Activated T-helper 2 cell treated with anti-CD3 and anti-CD28 coated beads, Interferon-gamma antibody, Interleukin-2, Interleukin-4, amounts not matched to agents 10 μg/mL and 5 μg/mL and 100 μg/mL, durations not matched to agents 14 hours and 24 hours and 36 hours (primary cell): ENCODE data around the gene ST3GAL5. TPM values are rescaled to one million over a fixed set of nuclear protein-coding genes. Genes with fewer than 3 reads are reported as not detected.

Experiments
- DNase-seq: peaks from one replicate; pipeline ENCODE4 v3.0.0; 2021; ENCODE audit warnings: low spot score
- H3K27ac Mint-ChIP-seq: one replicate; pipeline ENCODE4 v1.8.0; 2021; ENCODE audit warnings: mixed read lengths
- H3K27me3 Mint-ChIP-seq: one replicate; pipeline ENCODE4 v1.8.0; 2021; ENCODE audit warnings: low read depth, mixed read lengths
- H3K36me3 Mint-ChIP-seq: one replicate; pipeline ENCODE4 v1.8.0; 2021; ENCODE audit warnings: low read depth, mixed read lengths
- H3K4me1 Mint-ChIP-seq: one replicate; pipeline ENCODE4 v1.8.0; 2021; ENCODE audit warnings: low read depth, mixed read lengths
- H3K4me3 Mint-ChIP-seq: one replicate; pipeline ENCODE4 v1.8.0; 2021; ENCODE audit warnings: low read depth, mild to moderate bottlenecking, moderate library complexity, mixed read lengths
- H3K9me3 Mint-ChIP-seq: one replicate; pipeline ENCODE4 v1.8.0; 2021; ENCODE audit warnings: mixed read lengths
- intact Hi-C: fragments of 100-400 bp; cut with micrococcal nuclease; formaldehyde crosslinking; loops from one replicate; pipeline ENCODE4 v1.15.1; 2023
- total RNA-seq: library from RNA; stranded (reverse); gene quantifications from 2 replicates; pipeline ENCODE4 v1.2.3, GENCODE V29; 2022

Gene ST3GAL5
- total RNA-seq, 1 donor from 2014 or later: 13.8 TPM

DNA sequence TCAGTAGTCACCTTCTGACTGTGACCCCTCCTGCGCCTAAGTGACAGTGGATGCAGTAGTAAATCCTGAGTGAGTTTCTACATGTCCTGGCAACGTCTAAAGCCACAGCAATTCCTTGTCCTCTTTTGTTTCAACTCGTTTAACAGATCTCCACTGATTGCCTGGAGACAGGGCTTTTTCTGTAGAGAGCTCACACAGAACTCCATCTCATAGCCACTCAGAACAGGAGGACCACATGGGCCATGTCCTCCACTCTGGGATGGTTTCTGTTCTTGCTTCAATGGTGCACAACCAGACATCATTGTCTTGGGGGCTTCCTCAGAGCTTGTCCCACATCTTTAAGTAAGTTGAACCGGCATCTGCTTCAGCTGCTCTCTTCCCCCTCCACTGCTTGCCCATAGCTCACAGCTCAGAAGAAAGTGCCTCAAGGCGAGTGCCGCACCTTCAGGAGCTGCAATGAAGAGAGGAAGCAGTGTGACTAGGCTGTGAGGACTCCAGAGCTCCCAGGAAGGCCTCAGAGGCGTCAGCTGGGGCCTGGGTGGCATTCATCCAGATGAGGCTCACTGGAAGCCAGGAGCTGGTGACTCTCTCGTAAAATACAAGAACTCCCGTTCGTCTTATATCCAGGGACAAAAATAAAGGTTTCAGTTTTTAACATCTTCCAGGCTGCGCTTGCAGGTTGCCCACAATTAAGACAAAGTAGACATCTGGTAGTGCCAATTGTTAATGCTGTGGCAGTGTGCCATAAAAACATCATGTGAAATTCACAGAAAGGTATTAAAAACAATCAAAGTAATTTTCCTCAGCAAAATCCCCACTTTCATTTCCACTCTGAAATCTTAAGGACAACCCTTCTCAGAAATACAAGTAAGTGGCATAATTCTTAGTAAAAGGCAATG, 37.3 kb downstream of the ST3GAL5 start:
- intact Hi-C loops: loop anchor here (2.0 to 10.0 kb wide), 3 partner anchors 37 to 591 kb away; partner anchors contain the start of genes KDM3A and ST3GAL5
- no peak for DNase-seq
- peak overlapping the region; percentile 99 for H3K27ac Mint-ChIP-seq
- H3K9me3 Mint-ChIP-seq: peaks cover 10% of the 10 kb centered on the region
- peak overlapping the region; percentile 75 for H3K4me3 Mint-ChIP-seq
- peaks cover 61% of the 10 kb centered on the region for H3K4me1 Mint-ChIP-seq
- no peaks in the 10 kb centered on the region for H3K27me3 Mint-ChIP-seq
- peaks cover 64% of the 10 kb centered on the region for H3K36me3 Mint-ChIP-seq

DNA sequence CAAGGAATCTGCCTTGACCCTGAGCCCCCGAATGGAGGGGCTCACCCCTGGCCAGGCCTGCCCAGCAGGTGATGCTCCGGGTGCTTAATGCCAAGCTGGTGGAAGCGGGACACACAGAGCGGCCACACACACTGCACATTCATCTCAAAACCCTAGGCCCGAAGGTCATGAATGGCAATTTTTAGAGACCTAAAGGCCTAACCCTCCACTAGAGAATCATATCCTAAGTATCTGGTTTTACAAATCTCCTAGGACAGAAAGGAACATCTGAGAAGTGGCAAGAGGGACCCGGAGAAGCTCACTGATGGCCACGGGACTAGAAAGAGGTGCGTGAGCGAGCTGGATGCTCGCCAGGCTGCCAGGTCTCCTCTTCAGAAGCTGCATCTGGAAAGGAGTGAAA, 38.3 kb downstream of the ST3GAL5 start:
- H3K27me3 Mint-ChIP-seq: no peaks in the 10 kb centered on the region
- peaks cover 8% of the 10 kb centered on the region for H3K9me3 Mint-ChIP-seq
- no peak overlapping the region for H3K4me3 Mint-ChIP-seq
- no peak overlapping the region for H3K27ac Mint-ChIP-seq
- intact Hi-C loops: loop anchor here (5.0 to 10.0 kb wide), 2 partner anchors 144 to 592 kb away; partner anchors contain the start of gene KDM3A
- H3K4me1 Mint-ChIP-seq: peaks cover 53% of the 10 kb centered on the region
- no peak for DNase-seq
- H3K36me3 Mint-ChIP-seq: peaks cover 64% of the 10 kb centered on the region

DNA sequence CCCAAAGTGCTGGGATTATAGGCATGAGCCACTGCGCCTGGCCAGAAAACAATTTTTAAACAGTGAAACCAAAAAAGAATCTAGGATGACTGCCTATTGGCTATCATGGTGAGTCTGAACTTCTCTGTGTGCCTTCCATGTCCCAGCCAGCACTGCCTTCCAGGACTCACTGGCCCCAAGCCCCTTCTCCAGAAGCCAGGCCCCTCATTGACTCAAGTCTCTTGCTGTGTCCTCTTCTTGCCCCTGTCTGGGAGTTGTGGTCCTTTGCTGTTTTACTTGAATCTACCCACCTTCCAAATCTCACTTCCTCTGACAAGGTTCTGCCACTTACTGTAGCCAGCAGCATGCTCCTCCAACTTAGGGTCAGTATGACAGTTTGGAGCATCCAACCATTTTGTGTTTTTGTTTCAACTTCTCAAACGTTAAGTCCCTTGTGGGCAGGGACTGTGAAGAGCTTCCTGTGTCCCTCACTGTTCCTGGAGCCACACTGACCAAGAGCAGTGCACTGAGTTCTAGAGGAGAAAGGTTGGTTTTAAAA, 41.7 kb downstream of the ST3GAL5 start:
- intact Hi-C loops: no loop called here
- Mint-ChIP-seq H3K27me3 (no peaks in the 10 kb centered on the region), H3K36me3 (peaks cover 81% of the 10 kb centered on the region), H3K27ac (no peak overlapping the region), H3K4me1 (peaks cover 19% of the 10 kb centered on the region), H3K4me3 (no peak overlapping the region), H3K9me3 (peaks cover 8% of the 10 kb centered on the region)
- DNase-seq: no peak

DNA sequence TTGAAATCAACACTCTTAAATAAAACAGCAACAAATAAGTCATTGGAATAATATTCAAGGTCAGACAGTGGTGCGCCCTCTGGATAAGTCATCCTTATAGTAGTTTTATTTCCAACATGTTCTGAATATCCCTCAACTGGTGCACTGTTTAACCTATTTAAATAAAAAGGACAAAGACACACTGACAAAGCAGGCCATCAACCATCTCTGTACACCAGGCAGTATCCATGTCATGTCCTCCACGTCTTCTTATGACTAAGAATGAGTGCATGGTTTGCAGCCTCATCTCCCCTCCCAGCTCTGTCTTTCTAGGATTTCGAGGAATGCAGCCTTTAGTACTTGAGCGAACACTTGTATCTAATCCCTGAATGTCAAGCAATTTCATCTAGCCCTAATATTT, 42.4 kb downstream of the ST3GAL5 start:
- Mint-ChIP-seq H3K27ac (no peak overlapping the region), H3K36me3 (peaks cover 81% of the 10 kb centered on the region), H3K4me3 (no peak overlapping the region), H3K9me3 (peaks cover 8% of the 10 kb centered on the region), H3K4me1 (peaks cover 12% of the 10 kb centered on the region), H3K27me3 (no peaks in the 10 kb centered on the region)
- intact Hi-C loops: no loop called here
- DNase-seq: no peak

DNA sequence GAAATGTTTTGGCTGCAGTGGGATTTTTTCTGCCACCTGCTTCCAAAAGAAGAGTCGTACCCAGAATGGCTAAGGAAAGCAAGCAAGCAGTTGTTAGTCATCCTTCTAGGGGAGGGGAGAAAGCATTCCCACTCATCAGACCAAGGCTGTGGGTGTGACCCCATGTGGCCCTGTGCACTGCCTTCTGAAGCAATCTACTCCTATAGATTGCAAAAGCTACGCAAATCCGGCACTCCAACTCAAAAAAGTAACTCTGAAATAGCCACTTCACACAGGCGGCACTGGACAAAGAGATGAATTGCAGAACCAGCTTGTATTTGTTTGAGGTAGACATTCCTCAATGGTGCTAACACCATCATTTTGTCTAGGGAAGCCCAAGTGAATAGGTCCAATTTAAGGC, 44.3 kb downstream of the ST3GAL5 start:
- Mint-ChIP-seq H3K27ac (no peak overlapping the region), H3K9me3 (peaks cover 8% of the 10 kb centered on the region), H3K27me3 (no peaks in the 10 kb centered on the region), H3K4me1 (peaks cover 4% of the 10 kb centered on the region), H3K36me3 (peaks cover 80% of the 10 kb centered on the region), H3K4me3 (no peak overlapping the region)
- intact Hi-C loops: no loop called here
- no peak for DNase-seq

DNA sequence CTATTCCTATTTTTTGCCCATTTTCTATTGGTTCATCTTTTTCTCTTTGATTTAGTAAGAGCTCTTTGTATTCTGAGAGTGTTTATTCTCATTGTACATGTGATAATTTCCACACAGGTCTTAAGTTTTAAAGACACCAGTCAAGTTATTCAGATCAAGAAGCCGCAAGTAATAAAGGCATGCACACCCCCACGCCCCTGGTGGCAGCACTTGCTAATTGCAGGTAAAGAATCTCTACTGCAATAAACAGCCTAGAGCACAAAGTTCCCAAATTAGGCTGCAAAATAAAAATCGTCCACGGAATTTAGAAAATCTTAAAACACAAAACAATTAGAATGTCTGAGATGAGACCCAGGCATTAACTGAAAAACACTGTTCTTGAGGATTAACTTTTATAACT, 45.2 kb downstream of the ST3GAL5 start:
- intact Hi-C loops: no loop called here
- Mint-ChIP-seq H3K9me3 (peaks cover 8% of the 10 kb centered on the region), H3K27me3 (no peaks in the 10 kb centered on the region), H3K4me3 (no peak overlapping the region), H3K36me3 (peaks cover 87% of the 10 kb centered on the region), H3K27ac (no peak overlapping the region), H3K4me1 (peaks cover 4% of the 10 kb centered on the region)
- no peak for DNase-seq

DNA sequence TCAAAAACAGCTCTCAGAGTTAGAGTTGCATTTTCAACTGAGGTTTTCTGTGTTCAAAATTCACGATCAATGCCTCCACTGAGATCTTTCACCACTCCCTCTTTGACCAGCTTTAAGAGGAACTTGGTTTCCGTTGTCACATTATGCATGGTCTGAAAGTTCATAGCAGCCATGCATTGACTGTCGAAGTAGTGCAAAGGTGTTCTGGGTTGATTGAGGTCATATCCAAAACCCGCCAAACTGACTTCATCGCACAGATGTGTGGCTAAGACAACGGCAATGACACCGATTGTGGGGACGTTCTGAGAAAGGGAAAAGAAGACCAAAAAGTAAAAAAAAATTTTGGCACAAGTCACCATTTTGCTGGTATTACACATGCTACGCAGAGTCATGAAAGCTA, 48.7 kb downstream of the ST3GAL5 start:
- no peak for DNase-seq
- Mint-ChIP-seq H3K4me1 (peaks cover 2% of the 10 kb centered on the region), H3K9me3 (peaks cover 19% of the 10 kb centered on the region), H3K36me3 (peaks cover 78% of the 10 kb centered on the region), H3K4me3 (no peak overlapping the region), H3K27me3 (peaks cover 10% of the 10 kb centered on the region), H3K27ac (no peak overlapping the region)
- intact Hi-C loops: no loop called here

DNA sequence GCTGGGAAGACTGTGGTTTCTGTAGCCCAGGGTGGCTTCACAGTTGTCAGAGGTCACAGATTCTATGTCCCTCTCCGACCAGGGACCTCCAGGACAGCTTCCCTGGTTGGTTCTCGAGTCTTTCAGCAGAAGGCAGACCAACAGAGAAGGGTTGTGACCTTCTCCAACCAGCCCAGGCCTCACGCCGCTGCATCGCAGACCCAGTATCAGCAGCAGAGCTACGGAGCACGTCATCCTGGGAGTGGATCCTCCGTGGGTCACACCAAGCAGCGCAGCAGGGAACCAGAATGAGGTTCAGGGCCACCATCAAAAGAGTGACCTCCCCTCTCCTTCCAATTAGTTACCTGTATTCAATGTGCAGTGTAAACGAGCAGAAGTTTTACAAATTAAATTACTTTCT, 49.3 kb downstream of the ST3GAL5 start:
- H3K9me3 Mint-ChIP-seq: peaks cover 23% of the 10 kb centered on the region
- H3K36me3 Mint-ChIP-seq: peaks cover 76% of the 10 kb centered on the region
- no peak overlapping the region for H3K4me3 Mint-ChIP-seq
- H3K27ac Mint-ChIP-seq: no peak overlapping the region
- peaks cover 14% of the 10 kb centered on the region for H3K27me3 Mint-ChIP-seq
- DNase-seq: no peak
- intact Hi-C loops: no loop called here
- H3K4me1 Mint-ChIP-seq: peaks cover 2% of the 10 kb centered on the region

DNA sequence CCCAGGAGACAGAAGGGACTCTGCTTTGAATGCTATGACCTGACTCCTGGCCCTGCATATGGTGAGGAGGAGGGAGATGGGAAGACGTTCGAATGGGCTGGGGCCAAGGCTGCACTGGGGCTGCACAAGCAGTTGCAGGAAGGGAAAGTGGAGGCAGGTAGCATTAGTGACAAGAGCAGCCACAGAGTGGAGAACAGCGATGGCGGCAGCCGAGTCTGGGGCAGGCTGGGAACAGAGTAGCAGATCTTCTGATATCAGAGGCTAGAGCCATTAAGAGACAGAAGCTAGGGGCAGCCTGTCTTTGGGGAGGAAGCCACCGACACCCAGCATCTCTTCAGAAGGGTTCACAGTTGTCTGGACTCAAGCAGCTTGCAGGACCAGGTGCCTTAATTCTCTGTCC, 50.1 kb downstream of the ST3GAL5 start:
- Mint-ChIP-seq H3K27me3 (peaks cover 18% of the 10 kb centered on the region), H3K27ac (no peak overlapping the region), H3K9me3 (peaks cover 22% of the 10 kb centered on the region), H3K4me3 (no peak overlapping the region), H3K4me1 (peaks cover 4% of the 10 kb centered on the region), H3K36me3 (peaks cover 70% of the 10 kb centered on the region)
- intact Hi-C loops: no loop called here
- DNase-seq: no peak

DNA sequence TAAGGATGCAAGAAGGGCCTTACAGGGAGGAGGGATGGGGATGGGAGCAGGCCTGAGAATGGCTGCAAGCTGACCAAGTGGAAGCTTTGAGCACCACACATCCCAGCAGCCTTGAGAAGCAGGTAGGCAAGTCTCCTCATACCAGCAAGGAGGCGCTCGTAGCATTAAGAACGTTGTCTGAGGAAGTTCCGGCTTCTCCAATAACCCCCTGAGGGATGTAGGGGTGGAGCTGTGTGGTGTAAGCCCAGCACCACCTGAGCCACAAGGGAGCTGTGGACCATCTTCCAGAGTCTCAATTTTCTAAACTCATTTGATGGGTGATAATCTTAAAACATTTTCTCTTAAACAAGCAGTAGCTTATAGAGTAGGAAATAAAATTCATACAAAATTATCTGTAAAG, 50.6 kb downstream of the ST3GAL5 start:
- H3K9me3 Mint-ChIP-seq: peaks cover 18% of the 10 kb centered on the region
- no peak overlapping the region for H3K27ac Mint-ChIP-seq
- intact Hi-C loops: no loop called here

DNA sequence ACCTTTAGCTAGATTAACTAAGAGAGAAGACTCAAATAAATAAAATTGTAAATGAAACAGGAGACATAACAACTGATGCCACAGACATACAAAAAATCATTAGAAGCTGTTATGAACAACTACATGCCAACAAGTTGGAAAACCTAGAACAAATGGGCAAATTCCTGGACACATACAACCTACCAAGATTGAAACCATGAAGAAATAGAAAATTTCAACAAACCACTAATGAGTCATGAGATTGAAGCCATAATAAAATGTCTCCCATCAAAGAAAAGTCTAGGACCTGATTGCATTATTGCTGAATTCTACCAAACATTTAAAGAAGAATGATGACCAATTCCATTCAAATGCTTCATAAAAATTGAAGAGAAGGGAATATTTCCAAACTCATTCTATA, 54.3 kb downstream of the ST3GAL5 start:
- Mint-ChIP-seq H3K36me3 (peaks cover 42% of the 10 kb centered on the region), H3K27me3 (peaks cover 20% of the 10 kb centered on the region), H3K4me1 (peaks cover 27% of the 10 kb centered on the region), H3K9me3 (peaks cover 16% of the 10 kb centered on the region), H3K4me3 (no peak overlapping the region), H3K27ac (no peak overlapping the region)
- DNase-seq: no peak
- intact Hi-C loops: loop anchor here (5.0 kb wide), 1 partner anchor 33 kb away; no protein-coding TSS in a partner anchor

More for the DNA sequence above, 50.6 kb downstream of the ST3GAL5 start:
- Mint-ChIP-seq H3K4me1 (peaks cover 9% of the 10 kb centered on the region), H3K36me3 (peaks cover 69% of the 10 kb centered on the region), H3K4me3 (no peak overlapping the region), H3K27me3 (peaks cover 20% of the 10 kb centered on the region)
- DNase-seq: no peak

DNA sequence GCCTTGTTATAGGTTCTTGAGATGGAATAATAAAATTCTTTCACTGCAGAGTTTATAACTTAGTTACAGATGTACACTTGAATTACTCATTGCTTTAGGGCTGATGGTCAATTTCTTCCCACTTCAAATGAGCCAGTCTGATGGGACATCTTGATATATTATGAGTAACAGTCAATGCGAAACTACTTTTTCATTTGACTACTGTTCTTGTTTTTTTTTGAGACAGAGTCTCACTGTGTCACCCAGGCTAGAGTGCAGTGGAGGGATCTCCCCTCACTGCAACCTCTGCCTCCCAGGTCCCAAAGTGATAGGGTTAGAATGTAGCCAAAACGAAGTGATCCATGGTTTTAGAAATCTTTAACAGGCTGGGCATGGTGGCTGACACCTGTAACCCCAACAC, 57.1 kb downstream of the ST3GAL5 start:
- Mint-ChIP-seq H3K4me3 (no peak overlapping the region), H3K27me3 (peaks cover 26% of the 10 kb centered on the region), H3K4me1 (peaks cover 40% of the 10 kb centered on the region), H3K27ac (no peak overlapping the region), H3K9me3 (peaks cover 16% of the 10 kb centered on the region), H3K36me3 (peaks cover 24% of the 10 kb centered on the region)
- intact Hi-C loops: loop anchor here (1.0 to 5.0 kb wide), 3 partner anchors 22 to 57 kb away; partner anchors contain the start of gene ST3GAL5
- no peak for DNase-seq

DNA sequence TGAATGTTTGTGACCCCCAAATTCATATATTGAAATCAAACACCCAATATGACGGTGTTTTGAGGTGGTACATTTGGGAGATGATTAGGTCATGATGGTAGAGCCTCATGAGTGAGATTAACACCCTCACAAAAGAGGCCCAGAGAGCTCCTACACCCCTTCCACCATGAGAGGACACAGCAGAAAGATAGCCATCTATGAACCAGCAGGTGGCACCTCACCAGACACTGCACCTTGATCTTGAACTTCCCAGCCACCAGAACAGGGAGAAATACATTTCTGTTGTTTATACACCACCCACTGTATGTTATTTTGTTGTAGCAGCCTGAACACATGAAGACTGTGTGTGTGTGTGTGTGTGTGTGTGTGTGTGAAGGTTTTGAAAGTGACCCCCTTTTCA, 58.1 kb downstream of the ST3GAL5 start:
- Mint-ChIP-seq H3K9me3 (peaks cover 9% of the 10 kb centered on the region), H3K27me3 (peaks cover 22% of the 10 kb centered on the region), H3K4me3 (no peak overlapping the region), H3K36me3 (peaks cover 13% of the 10 kb centered on the region), H3K4me1 (peaks cover 40% of the 10 kb centered on the region), H3K27ac (no peak overlapping the region)
- intact Hi-C loops: loop anchor here (1.0 to 5.0 kb wide), 4 partner anchors 23 to 206 kb away; partner anchors contain the start of gene ST3GAL5
- DNase-seq: no peak
